C4-2B (cell line): ENCODE results near the gene ALPL.

ENCODE experiments used
- CTCF ChIP-seq: fragments of 450-650 bp; conservative IDR thresholded peaks from 2 replicates; pipeline ENCODE4 v1.5.1; 2017; ENCODE audit warnings: mild to moderate bottlenecking
- ZFX ChIP-seq: fragments of 450-650 bp; IDR thresholded peaks from 2 replicates; pipeline ENCODE4 v1.6.1; 2017

- TF ChIP-seq ZFX (no peak), CTCF (no peak)
Measured at GRCh38 chr1:21577324-21577723, 68.1 kb downstream of the ALPL start.
